HG03095 (cell line): ENCODE data around the gene MPP1.

ENCODE experiments used
- ATAC-seq: cut with Tn5 transposase; IDR thresholded peaks from one replicate; pipeline ENCODE4 v1.9.1; 2021; ENCODE audit warnings: moderate library complexity; ENCODE audit not compliant: unreplicated experiment

The MPP1 gene

GRCh38 chrX:154813801-154814200 lies 8.5 kb upstream of the MPP1 start:
- ATAC-seq = no peak

GRCh38 chrX:154812341-154813101 lies 7.2 kb upstream of the MPP1 start:
- no peak for ATAC-seq

GRCh38 chrX:154809939-154810665 lies 4.8 kb upstream of the MPP1 start:
- no peak for ATAC-seq

GRCh38 chrX:154806837-154807501 lies 1.7 kb upstream of the MPP1 start:
- ATAC-seq = no peak

GRCh38 chrX:154805696-154806091 lies 409 bp upstream of the MPP1 start:
- ATAC-seq = peak; percentile 11

- no peak for ATAC-seq
Observed at GRCh38 chrX:154804261-154804956, 876 bp downstream of the MPP1 start.

- no peak for ATAC-seq
Observed at GRCh38 chrX:154802947-154803346, 2.3 kb downstream of the MPP1 start.

GRCh38 chrX:154800478-154801210 lies 4.6 kb downstream of the MPP1 start:
- no peak for ATAC-seq

- no peak for ATAC-seq
Observed at GRCh38 chrX:154799556-154800348, 5.5 kb downstream of the MPP1 start.

- ATAC-seq = no peak
Observed at GRCh38 chrX:154797006-154797405, 8.3 kb downstream of the MPP1 start.

- no peak for ATAC-seq
Observed at GRCh38 chrX:154795016-154795415, 10.3 kb downstream of the MPP1 start.

- ATAC-seq = no peak
Observed at GRCh38 chrX:154793084-154793795, 12.0 kb downstream of the MPP1 start.

- no peak for ATAC-seq
Observed at GRCh38 chrX:154791939-154792338, 13.3 kb downstream of the MPP1 start.

- ATAC-seq = no peak
Observed at GRCh38 chrX:154791467-154791866, 13.8 kb downstream of the MPP1 start.

- ATAC-seq = no peak
Observed at GRCh38 chrX:154785716-154786115, 19.6 kb downstream of the MPP1 start.

GRCh38 chrX:154784149-154784995 lies 20.9 kb downstream of the MPP1 start:
- ATAC-seq = no peak

- ATAC-seq = no peak
Observed at GRCh38 chrX:154780968-154781367, 24.3 kb downstream of the MPP1 start.

GRCh38 chrX:154779261-154779660 lies 26.0 kb downstream of the MPP1 start:
- ATAC-seq = no peak
